Measurements from ENCODE around the gene SEMA4C. TPM values are rescaled to one million over a fixed set of nuclear protein-coding genes. Genes with fewer than 3 reads are reported as not detected.

SEMA4C gene, protein sequence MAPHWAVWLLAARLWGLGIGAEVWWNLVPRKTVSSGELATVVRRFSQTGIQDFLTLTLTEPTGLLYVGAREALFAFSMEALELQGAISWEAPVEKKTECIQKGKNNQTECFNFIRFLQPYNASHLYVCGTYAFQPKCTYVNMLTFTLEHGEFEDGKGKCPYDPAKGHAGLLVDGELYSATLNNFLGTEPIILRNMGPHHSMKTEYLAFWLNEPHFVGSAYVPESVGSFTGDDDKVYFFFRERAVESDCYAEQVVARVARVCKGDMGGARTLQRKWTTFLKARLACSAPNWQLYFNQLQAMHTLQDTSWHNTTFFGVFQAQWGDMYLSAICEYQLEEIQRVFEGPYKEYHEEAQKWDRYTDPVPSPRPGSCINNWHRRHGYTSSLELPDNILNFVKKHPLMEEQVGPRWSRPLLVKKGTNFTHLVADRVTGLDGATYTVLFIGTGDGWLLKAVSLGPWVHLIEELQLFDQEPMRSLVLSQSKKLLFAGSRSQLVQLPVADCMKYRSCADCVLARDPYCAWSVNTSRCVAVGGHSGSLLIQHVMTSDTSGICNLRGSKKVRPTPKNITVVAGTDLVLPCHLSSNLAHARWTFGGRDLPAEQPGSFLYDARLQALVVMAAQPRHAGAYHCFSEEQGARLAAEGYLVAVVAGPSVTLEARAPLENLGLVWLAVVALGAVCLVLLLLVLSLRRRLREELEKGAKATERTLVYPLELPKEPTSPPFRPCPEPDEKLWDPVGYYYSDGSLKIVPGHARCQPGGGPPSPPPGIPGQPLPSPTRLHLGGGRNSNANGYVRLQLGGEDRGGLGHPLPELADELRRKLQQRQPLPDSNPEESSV
- 11.2 and 15.4 TPM in 2 replicates for total RNA-seq (2014; rRNA removed; shearing (Covaris generic))
- polyA plus RNA-seq (2015; cell fraction: cytosol; rRNA removed): 13.6 and 14.0 TPM in 2 replicates
- polyA plus RNA-seq (2015; cell fraction: nucleus; rRNA removed): 34.9 and 36.1 TPM in 2 replicates

DNA sequence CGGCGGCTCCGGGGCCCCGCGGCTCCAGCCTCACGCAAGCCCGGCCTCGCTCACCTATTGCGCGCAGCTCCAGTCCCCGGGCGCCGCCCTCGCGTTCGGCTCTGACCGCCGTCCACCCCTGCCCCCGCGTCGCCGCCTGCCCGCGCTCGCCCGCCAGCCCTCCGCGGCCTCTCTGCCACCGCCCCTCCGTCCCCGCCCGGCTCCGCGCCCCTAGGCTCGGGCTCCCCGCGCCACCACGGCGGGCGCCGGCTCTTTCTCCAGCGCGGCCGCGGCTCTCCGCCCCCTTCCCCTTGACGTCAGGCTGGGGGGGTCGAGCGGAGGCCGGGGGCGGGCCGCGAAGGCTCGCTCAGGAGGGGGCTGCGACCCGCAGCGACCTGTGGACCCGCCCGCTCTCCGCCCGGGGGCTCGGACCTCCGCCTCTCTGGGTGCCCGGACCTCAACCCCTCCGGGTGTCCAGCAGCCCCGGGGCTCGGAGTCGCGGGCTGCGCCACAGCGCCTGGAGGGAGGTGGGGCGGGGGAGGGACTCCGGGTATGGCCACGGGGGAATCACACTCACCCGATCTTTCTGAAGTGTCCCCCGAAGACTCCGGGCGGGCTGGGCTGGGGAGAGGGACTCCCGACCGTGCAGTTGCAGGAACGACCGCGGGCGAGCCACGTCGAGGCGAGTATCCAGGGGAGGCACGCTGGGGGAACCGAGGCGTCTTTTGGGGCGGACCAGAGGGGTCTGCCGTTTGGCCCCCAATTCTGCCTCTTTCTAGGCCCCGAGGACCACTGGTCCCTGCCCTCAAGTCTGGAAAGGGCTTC, at the start of gene SEMA4C:
SEMA4C (minus strand) TSS at position 259 of the 804 bp plus-strand sequence. CDS start 2,194 bp downstream, outside the sequence.
- no peak for DNase-seq (ENCODE audit: low read depth)

DNA sequence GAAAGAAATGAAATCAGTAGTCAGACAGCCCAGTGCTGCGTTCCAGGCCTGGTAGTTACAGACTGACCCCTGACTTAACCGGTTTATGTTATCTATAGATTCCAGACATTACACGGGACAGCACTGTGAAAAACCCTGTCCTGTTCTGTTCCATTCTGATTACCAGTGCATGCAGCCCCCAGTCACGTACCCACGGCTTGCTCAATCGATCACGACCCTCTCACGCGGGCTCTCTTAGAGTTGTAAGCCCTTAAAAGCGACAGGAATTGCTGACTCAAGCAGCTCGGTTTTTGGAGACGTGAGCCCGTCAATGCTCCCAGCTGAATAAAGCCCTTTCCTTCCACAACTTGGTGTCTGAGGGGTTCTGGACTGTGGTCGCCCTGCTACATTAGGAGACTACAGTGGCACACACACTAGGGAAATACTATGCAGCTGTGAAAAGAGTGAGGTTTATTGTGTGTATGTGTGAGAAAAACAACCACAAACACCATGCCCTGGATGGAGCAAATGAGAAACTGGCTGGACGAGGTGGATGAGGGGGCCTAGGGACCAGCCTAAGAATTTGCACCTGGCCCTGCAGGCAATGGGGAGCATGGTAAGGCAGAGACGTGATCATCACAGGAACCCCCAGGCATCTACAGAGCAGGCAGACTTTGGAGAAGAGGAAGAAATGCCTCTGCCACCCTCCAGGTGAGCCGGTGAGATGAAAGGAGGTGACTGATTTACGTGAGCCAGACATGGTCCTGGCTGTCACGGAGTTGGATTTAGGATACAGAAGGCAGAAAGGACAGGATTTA, 49.1 kb upstream of the SEMA4C start:
- no peak for DNase-seq (ENCODE audit: low read depth)

- no peak for DNase-seq (ENCODE audit: low read depth)
Observed at GRCh38 chr2:96918092-96918753, 48.3 kb upstream of the SEMA4C start.

DNA sequence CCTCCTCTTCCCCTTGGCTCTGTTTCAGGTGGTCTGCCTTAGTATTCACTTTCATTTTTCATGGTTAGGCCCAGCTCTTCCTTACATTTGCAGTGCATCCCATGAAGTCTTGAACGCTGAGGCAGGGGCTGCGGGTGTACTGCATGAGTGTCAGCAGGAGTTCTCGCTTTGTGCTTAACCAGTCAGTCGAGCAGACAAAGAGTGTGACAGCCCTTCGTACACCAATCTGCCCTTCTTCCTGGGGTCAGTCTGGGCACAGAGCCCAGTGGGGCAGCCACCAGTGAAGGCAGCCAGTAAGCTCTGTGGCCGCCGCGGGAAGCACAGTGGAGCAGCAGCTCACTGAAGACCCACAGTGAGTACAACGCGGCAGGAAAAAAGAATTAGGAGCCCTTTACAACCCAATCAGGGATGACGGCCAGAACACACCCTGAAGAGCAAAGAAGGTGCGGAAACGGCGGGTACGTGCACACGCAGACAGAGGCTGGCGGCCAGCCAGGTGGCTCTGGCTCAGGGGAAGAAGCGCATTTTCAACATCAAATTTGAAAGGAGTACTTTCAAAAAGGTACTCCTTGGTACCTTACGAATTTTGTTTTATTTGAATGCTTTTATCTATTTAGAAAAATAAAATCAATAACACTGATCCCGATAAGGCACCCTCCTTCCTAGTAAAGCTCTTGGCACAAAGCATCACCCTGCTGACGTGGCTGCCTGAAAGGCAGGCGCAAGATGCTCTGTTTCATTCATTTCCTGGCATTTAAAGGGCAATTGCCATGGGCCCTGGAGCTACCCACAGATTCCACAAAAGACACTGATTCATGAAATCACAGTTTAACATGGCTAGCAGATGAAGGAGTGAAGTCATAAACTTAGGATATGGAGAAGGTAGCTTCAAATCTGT, 47.0 kb upstream of the SEMA4C start:
- DNase-seq (ENCODE audit: low read depth): no peak

DNA sequence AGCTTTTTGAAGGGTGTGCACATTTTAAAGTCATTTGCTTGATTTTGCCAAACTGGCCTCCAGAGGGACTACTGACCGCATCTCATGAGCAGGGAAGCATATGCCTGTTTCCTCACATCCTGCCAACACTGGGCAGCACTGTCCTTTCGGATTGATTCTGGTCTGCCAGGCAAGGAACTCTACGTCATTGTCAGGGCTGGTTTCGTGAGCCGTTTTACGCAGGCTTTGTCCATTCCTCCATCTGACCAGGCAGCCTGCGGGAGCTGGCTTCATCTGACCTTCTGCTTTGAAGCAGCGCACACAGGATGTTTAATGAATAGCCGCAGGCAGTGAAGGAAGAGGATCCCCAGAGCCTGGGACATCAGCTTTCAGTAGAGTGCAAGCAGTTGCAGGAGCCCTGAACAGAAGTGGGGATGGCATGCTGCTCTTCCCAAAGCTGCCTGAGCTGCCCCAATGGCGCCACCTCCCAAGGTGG, 46.3 kb upstream of the SEMA4C start:
- no peak for DNase-seq (ENCODE audit: low read depth)

DNA sequence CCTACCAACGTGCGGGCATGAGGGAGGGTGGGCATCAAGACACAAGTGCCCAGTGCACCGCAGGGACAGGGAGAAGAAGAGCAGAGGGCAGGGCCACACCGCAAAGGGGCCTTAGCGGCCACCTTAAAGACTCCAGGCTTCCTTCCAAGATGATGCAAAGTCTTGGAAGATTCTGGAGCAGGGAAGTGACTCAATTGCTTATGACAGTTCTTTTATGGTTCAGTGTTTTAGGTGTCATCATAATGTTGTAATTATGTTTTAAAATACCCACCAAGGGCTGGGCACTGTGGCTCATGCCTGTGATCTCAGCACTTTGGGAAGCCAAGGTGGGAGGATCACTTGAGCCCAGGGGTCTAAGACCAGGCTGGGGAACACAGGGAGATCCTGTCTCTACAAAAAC, 44.5 kb upstream of the SEMA4C start:
- no peak for DNase-seq (ENCODE audit: low read depth)

DNA sequence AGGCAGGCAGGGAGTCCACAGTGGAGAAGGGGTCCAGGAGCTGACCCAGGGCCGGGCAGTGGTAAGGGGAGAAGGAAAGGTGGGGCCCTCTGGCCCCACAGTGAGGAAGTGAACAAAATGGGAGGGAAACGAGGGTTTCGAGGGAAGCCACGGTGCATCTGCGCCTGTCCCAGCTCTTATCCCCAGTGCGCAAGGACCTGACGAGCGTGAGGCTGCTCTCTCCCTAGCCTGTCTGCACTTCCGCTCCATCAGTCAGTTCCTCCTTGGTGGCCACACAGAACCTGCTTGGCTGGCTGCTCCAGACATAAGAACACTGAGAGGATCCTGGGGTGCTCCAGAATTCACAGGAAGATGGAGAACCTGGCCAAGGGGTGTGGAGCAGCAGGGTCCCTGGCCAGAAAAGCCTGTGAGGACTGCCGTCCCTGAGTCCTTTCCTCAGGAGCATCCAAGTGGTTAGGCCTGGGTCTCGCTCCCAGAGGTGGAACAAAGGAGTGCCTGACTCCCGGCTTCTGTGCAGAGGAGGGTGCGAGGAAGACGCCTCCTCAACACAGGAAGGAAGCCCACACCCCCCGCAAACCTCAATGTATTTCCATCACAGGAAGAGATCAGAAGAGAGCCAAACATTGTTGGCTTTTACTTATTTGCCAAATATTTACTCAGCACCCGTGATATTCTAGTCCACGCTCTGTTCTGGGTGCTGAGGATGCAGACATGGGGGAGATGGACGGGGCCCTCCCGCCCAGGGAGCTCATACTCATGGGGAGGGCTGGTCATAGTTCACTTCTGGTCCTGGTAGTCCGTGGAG, 43.7 kb upstream of the SEMA4C start:
- no peak for DNase-seq (ENCODE audit: low read depth)

GRCh38 chr2:96913117-96913397, 43.2 kb upstream of the SEMA4C start:
- DNase-seq (ENCODE audit: low read depth): no peak

- DNase-seq (ENCODE audit: low read depth): no peak
Observed at GRCh38 chr2:96912346-96913116, 42.7 kb upstream of the SEMA4C start.

GRCh38 chr2:96909611-96910021, 39.7 kb upstream of the SEMA4C start:
- no peak for DNase-seq (ENCODE audit: low read depth)

DNA sequence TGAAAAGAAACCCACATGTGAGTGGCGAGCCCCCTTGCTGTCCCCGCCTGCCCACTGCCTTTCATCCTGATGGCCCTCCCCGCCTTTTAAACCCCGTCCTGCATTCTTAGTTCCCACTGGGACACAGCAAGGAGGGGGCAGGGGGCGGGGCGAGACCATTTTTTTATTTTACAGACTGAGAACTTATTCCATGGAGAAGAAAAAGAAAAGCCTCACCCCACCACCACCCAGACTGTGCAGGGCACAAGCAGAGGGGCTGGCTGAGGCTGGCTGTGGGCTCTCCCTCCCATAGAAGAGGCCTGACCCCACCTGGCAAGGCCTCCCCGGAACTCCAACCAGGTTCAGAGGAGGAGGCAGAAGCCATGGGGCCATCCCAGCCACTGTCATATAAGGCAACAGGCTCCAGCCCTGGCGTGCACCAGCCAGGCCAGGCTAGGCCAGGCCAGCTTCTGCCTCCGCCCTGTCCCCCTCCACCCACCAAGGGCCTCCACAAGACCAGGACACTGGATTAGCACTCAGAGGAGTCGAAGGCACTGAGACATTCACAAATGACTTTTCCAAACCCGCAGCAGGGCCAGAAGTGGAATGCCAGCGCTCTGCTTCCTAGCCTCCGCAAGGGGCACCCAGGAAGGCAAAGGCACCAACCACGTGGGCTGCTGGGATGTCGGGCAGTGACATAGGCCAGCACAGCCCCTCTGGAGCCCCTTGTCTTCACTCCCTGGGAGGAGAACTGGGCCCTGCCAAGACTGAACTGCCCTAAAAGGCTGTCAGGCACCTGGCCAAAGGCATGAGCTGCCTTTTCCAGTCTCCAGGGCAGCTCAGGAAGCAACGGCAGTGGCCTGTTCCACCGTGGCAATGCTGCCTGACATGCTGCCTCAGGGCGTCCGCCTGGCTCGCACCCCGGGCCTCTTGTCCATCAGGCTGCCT, 37.5 kb upstream of the SEMA4C start:
- no peak for DNase-seq (ENCODE audit: low read depth)

GRCh38 chr2:96906729-96907114, 36.8 kb upstream of the SEMA4C start:
- DNase-seq (ENCODE audit: low read depth): no peak

- DNase-seq (ENCODE audit: low read depth): no peak
Observed at GRCh38 chr2:96903815-96904214, 33.9 kb upstream of the SEMA4C start.

GRCh38 chr2:96903318-96903717, 33.4 kb upstream of the SEMA4C start:
- no peak for DNase-seq (ENCODE audit: low read depth)

DNA sequence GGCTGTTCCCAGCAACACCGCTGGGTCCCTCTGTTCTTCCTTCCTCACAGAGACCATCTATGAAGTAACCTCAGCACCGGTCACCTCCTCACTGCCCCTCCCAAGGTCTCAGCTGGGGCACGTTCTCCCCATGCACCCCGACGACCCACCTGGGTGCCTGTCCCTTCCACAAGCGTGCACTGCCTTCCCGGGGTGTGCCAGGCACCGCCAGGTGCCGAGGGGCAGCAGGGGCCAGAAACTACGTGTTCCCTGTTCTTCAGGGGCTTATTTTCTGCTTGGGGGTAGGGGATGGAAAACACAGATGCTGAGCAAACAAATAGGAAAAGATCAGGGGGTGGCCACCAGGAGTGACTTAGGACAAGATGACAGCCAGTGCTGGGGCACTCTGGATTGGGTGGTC, 30.4 kb upstream of the SEMA4C start:
- no peak for DNase-seq (ENCODE audit: low read depth)

GRCh38 chr2:96899413-96899741, 29.5 kb upstream of the SEMA4C start:
- no peak for DNase-seq (ENCODE audit: low read depth)

All from HT1080 (cell line).